OCI-LY1 (cell line): ENCODE measurements around the gene MFAP2.
"Not testable (repeated sequence)": the region's sequence is repeated elsewhere in the genome, so short reads cannot be mapped to it uniquely, and the experiment has no call there.

Experiments used
- CTCF ChIP-seq: fragments of 200-600 bp; sonication (generic), shearing (Covaris generic); IDR thresholded peaks from 2 replicates; pipeline ENCODE4 v1.5.1; 2017; ENCODE audit warnings: mild to moderate bottlenecking, antibody characterized with exemption, low read length, moderate library complexity, mixed read lengths
- EZH2 ChIP-seq: fragments of 200-600 bp; sonication (generic), shearing (Covaris generic); IDR thresholded peaks from 2 replicates; pipeline ENCODE4 v1.8.0; 2017; ENCODE audit warnings: borderline replicate concordance, mixed run types, mild to moderate bottlenecking, antibody characterized with exemption, low read length, moderate library complexity, mixed read lengths

- TF ChIP-seq CTCF, EZH2: not testable (repeated sequence)
Measured at GRCh38 chr1:16939386-16940180, 40.8 kb downstream of the MFAP2 start.
